SK-N-MC (cell line): ENCODE data around the gene PMS2.

Experiments used
- DNase-seq: peaks from one replicate; pipeline ENCODE4 v3.0.0-alpha.2; 2011; ENCODE audit warnings: low read depth, low spot score
- H3K27ac ChIP-seq: fragments of 200-600 bp; sonication (generic); 2 replicates; pipeline ENCODE4 v1.5.1; 2016; ENCODE audit warnings: mixed run types
- H3K36me3 ChIP-seq: fragments of 200-600 bp; sonication (generic); 2 replicates; pipeline ENCODE4 v1.6.1; 2017; ENCODE audit warnings: antibody characterized with exemption, low read length, mixed read lengths; ENCODE audit not compliant: insufficient read depth
- H3K4me3 ChIP-seq: fragments of 200-600 bp; sonication (generic); 2 replicates; pipeline ENCODE4 v1.5.1; 2016
- H3K9ac ChIP-seq: fragments of 200-600 bp; sonication (generic); 2 replicates; pipeline ENCODE4 v1.8.0; 2017; ENCODE audit warnings: mixed run types, mixed read lengths; ENCODE audit not compliant: insufficient read length
- H3K9me3 ChIP-seq: fragments of 200-600 bp; sonication (generic); 2 replicates; pipeline ENCODE4 v1.6.1; 2017; ENCODE audit warnings: low read depth, mild to moderate bottlenecking, antibody characterized with exemption, low read length, moderate library complexity, mixed read lengths
- EZH2 ChIP-seq: fragments of 200-600 bp; sonication (generic); IDR thresholded peaks from one replicate; pipeline ENCODE4 v1.6.1; 2017; ENCODE audit warnings: antibody characterized with exemption
- FOXP2 ChIP-seq: optimal IDR thresholded peaks from 2 replicates; pipeline ENCODE3; 2011; ENCODE audit warnings: mild to moderate bottlenecking, moderate library complexity; ENCODE audit not compliant: insufficient read depth; ENCODE audit errors: extremely low read length, control extremely low read depth
- POLR2AphosphoS5 ChIP-seq: IDR thresholded peaks from 2 replicates; pipeline ENCODE4 v1.6.1; 2012; ENCODE audit warnings: mild to moderate bottlenecking, low read depth, low read length, borderline replicate concordance

Gene PMS2

DNA sequence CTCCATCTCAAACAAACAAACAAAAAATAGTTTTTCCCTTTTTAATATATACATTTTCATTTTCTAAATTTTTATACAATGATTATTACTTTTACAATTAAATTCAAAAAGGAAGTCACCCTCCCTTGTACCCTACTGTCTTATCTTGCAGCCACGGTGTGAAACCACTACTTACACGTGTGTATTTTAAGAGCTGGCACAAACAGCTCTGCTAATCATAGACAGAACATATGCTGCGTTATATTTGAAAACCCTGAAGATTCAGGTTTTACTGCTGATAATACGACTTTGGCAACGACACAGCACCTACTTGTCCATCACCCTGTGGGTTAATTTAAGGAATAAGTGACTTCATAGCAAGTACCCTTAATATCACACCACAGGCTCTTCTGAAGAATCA is 23.3 kb upstream of the PMS2 start:
- H3K9me3 ChIP-seq, result no peaks in the 10 kb centered on the region
- no peak overlapping the region for H3K4me3 ChIP-seq
- no peak overlapping the region for H3K27ac ChIP-seq
- no peak for DNase-seq
- H3K36me3 ChIP-seq, result peaks cover 61% of the 10 kb centered on the region
- no peak for TF ChIP-seq FOXP2
- TF ChIP-seq EZH2, result no peak
- no peak for TF ChIP-seq POLR2AphosphoS5
- H3K9ac ChIP-seq, result no peak overlapping the region

DNA sequence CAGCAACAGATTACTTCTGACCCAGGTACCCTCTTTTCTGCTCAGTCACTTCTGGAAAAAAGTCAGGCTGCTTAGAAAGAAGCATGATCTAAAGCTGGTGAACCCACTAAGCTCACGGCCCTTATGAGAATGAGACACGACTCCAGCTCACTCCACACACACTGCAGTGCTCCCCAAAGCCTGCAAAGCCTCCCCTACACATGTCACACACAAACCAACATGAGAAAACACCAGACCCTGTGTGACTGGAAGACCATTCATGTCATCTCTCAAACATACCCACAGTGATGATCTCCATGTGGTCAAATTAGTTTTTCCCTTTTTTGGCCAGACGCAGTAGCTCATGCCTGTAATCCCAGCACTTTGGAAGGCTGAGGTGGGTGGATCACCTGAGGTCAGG is 22.7 kb upstream of the PMS2 start:
- peaks cover 61% of the 10 kb centered on the region for H3K36me3 ChIP-seq
- H3K9ac ChIP-seq, result no peak overlapping the region
- TF ChIP-seq POLR2AphosphoS5 (no peak), EZH2 (no peak), FOXP2 (no peak)
- no peak overlapping the region for H3K4me3 ChIP-seq
- no peak overlapping the region for H3K27ac ChIP-seq
- no peak for DNase-seq
- H3K9me3 ChIP-seq, result no peaks in the 10 kb centered on the region

DNA sequence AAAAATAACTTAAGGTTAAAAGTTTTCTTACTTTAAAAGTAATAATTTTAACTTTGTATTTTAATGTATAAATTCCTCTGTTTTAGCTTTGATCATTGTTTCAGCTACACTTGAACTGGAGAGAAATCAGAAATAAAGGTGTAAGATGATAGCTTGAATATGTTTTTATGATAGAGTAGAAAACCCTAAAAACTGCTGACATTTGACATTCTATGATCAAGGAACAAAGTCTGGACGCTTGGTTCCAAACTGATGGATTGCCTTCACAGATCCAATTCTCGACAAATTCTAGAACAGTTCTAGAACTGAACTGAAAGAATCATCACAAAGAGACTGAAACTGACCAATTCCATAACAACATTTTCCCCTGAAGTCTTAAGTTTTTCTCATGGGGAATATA is 22.1 kb upstream of the PMS2 start, which contains the start of gene ANKRD61:
Gene ANKRD61, plus strand, starts transcription at position 389 of the 400 bp plus-strand sequence. Its CDS starts 0 bp downstream, at position 389.
- H3K27ac ChIP-seq, result 0 out of 2 replicates have a peak within 1 kb of the TSS, but pooled peaks have one; percentile 32
- DNase-seq, result no peak
- TF ChIP-seq POLR2AphosphoS5 (no peak), EZH2 (no peak), FOXP2 (no peak)
- H3K9me3 ChIP-seq, result no peaks in the 10 kb centered on the region
- no peak within 1 kb of the TSS for H3K9ac ChIP-seq
- peaks cover 61% of the 10 kb centered on the region for H3K36me3 ChIP-seq
- H3K4me3 ChIP-seq, result no peak within 1 kb of the TSS

DNA sequence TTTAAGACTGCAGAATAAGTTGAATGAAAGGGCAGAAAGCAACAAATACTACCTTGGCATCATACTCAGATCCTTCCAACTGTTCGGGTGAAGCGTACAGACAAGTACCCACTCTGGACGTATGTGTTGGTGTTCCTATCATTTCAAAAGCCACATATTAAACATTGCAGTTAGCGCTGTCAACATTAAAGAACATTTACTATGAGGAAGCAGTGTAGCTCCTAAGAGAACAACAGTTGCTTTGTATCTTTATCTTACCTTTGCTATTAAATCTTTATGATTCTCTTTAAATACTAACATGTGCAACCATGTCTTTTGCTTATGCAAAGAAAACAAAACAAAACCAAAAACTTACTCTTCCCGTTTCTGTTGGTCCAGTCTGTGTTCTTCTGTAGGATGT is 19.7 kb upstream of the PMS2 start:
- H3K27ac ChIP-seq, result no peak overlapping the region
- TF ChIP-seq POLR2AphosphoS5 (no peak), EZH2 (no peak), FOXP2 (no peak)
- no peak overlapping the region for H3K4me3 ChIP-seq
- H3K9me3 ChIP-seq, result no peaks in the 10 kb centered on the region
- no peak overlapping the region for H3K9ac ChIP-seq
- no peak for DNase-seq
- H3K36me3 ChIP-seq, result peaks cover 68% of the 10 kb centered on the region

DNA sequence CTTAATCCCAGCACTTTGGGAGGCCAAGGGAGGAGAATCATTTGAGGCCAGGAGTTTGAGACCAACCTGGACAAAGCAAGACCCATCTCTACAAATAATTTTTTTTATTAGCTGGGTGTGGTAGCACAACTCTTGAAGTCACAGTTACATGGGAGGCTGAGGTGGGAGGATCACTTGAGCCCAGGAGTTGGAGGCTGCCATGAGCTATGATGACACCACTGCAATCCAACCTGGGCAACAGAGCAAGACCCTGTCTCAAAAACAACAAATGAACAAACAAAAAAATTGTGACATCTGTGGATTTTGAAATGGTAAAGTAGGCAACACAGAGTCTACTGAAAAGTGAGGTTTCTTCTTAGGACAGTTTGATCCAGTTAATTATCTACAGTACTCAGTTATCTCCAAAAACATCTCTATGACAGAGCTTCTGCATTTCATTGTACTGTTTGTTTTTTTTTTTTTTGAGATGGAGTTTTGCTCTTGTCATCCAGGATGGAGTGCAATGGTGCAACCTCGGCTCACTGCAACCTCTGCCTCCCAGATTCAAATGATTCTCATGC is 19.0 kb upstream of the PMS2 start:
- TF ChIP-seq EZH2 (no peak), POLR2AphosphoS5 (no peak), FOXP2 (no peak)
- no peak for DNase-seq
- H3K9ac ChIP-seq, result no peak overlapping the region
- no peak overlapping the region for H3K4me3 ChIP-seq
- H3K9me3 ChIP-seq, result no peaks in the 10 kb centered on the region
- no peak overlapping the region; the same call in 1 of the 2 replicates for H3K27ac ChIP-seq
- H3K36me3 ChIP-seq, result peaks cover 69% of the 10 kb centered on the region

DNA sequence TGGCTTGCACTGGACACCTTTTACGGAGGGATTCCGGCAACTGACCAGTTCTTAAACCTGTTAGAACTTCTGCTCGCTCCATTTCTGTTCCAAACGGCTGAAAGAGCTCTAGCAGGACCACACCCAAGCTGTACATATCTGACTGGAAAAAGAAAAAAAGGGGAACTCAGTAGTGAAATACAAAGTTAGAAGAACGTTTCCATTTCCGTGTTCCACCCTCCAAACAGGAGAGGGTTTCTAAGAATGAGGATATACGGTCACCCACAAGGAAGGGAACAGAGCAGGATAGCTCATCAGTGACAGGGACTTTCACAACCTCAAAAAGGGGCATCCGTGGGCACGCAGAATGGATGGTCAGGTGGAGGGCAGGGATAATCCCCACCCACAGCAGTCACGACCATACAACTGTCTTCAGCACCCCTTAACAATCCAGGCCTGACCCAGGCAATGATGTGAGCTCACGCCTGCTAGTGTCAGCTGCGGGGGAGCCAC is 18.0 kb upstream of the PMS2 start:
- Histone ChIP-seq H3K36me3 (peaks cover 75% of the 10 kb centered on the region), H3K9me3 (no peaks in the 10 kb centered on the region), H3K9ac (no peak overlapping the region), H3K27ac (no peak overlapping the region), H3K4me3 (no peak overlapping the region)
- TF ChIP-seq EZH2 (no peak), POLR2AphosphoS5 (no peak), FOXP2 (no peak)
- DNase-seq, result no peak

DNA sequence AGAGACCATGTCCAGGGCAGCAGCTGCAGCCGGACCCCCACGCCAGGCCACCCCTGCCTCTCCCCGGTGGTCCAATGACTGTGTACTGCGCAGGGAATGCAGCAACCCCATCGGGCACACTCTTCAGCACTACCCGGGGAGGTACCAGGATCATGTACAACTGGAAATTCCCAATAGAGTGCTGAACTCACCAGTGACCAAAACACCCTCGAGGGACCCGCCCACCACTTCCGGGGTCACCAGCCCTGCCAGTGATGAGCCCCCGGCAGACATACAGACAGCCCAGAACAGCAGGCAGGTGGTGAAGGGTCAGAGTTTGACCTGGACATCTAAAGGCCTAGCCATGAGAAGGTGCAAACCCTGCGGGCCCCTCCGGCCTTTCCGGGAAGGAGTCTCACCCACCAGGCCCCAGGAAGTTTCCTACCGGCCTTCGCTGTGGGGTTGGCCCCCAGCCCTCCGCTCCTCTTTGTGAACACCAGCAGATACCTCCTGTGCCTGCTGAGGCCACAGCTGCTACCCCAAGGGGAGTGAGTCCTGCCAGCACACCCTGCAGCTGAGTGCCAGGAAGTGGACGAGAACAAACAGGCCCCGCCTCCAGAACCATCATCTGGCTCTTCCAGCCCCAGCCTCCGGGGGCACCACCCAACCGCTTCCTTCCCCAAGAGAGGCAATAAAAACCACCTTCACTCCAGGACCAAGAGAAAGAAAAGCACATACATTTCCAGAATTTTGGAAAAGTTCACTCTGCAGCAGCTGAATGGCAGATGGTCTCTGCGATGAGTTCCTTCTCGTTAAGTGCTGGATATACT is 17.4 kb upstream of the PMS2 start:
- no peak overlapping the region for H3K4me3 ChIP-seq
- DNase-seq, result no peak
- H3K36me3 ChIP-seq, result peaks cover 81% of the 10 kb centered on the region
- H3K9me3 ChIP-seq, result no peaks in the 10 kb centered on the region
- no peak overlapping the region for H3K27ac ChIP-seq
- TF ChIP-seq POLR2AphosphoS5, result no peak
- no peak for TF ChIP-seq FOXP2
- no peak for TF ChIP-seq EZH2
- H3K9ac ChIP-seq, result no peak overlapping the region

DNA sequence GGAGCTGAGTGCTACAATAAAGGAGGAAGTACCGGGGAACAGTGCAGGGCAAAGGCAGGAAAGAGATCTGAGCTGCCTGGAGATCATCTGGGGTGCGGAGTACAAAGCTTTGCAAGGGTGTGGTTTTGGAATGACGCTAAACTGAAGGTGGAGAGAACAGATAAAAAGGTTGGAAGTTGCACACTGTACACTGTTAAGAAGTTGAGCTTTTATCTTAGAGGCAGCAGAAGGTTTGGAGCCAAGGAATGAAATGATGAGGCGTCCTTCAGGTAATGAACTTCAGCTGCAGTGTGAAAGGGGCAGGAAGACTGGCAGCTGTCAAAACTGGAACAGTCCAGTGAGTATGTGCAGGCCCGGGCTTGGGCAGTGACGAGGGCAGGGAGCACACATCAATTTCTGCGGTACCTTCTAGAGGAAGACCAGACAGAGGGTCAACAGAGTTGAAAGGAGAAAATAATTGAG is 15.2 kb upstream of the PMS2 start:
- no peak for DNase-seq
- Histone ChIP-seq H3K4me3 (no peak overlapping the region), H3K36me3 (peaks cover 97% of the 10 kb centered on the region), H3K9ac (no peak overlapping the region), H3K9me3 (no peaks in the 10 kb centered on the region), H3K27ac (no peak overlapping the region)
- no peak for TF ChIP-seq EZH2
- no peak for TF ChIP-seq POLR2AphosphoS5
- no peak for TF ChIP-seq FOXP2

DNA sequence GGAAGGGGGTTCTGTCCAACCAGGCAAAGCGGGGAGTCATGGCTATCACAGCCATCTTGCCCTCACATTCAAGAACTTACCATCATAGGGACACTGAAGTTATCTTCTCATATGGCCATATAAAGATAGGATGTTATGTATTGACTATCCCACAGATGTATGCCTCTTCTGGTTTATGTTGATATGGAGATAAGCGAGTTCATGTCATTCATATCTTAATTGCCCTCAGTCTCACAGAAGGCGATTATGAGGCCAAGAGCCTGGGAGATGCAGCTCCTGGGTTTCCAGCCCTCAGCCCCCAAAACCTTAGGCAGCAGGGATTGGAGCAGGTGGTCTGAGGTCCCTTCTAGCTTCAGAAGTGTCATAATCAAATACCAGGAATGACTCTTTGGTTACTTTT is 13.9 kb upstream of the PMS2 start:
- DNase-seq, result no peak
- Histone ChIP-seq H3K9me3 (no peaks in the 10 kb centered on the region), H3K9ac (no peak overlapping the region), H3K27ac (no peak overlapping the region), H3K36me3 (peaks cover 95% of the 10 kb centered on the region), H3K4me3 (no peak overlapping the region)
- no peak for TF ChIP-seq POLR2AphosphoS5
- no peak for TF ChIP-seq EZH2
- TF ChIP-seq FOXP2, result no peak
